Stimulated activated CD8-positive, alpha-beta memory T cell treated with anti-CD3 and anti-CD28 coated beads, Interleukin-7, amount 100 ng/mL, for 48 hours (primary cell): ENCODE results near the gene TMX3.

Experiments used
- DNase-seq, 2 donors: peaks; one replicate each; pipeline ENCODE4 v3.0.0-alpha.2; 2020; ENCODE audit warnings: low read depth in 1 of 2; ENCODE audit errors: extremely low read depth in 1 of 2

The TMX3 gene

GRCh38 chr18:68713796-68714195 is 1.1 kb downstream of the TMX3 start:
- DNase-seq, result no peak

GRCh38 chr18:68713131-68713530 is 1.8 kb downstream of the TMX3 start:
- DNase-seq, result no peak

GRCh38 chr18:68707646-68708045 is 7.3 kb downstream of the TMX3 start:
- DNase-seq, result no peak

- no peak for DNase-seq
These were observed 9.8 kb downstream of the TMX3 start for GRCh38 chr18:68705119-68705518.

GRCh38 chr18:68703326-68703725 is 11.6 kb downstream of the TMX3 start:
- no peak for DNase-seq

GRCh38 chr18:68701353-68701752 is 13.6 kb downstream of the TMX3 start:
- no peak for DNase-seq

- no peak for DNase-seq
These were observed 15.9 kb downstream of the TMX3 start for GRCh38 chr18:68699043-68699442.

GRCh38 chr18:68696937-68697336 is 18.0 kb downstream of the TMX3 start:
- no peak for DNase-seq

- no peak for DNase-seq
These were observed 20.6 kb downstream of the TMX3 start for GRCh38 chr18:68694316-68694715.

GRCh38 chr18:68693091-68693815 is 21.7 kb downstream of the TMX3 start:
- DNase-seq, result no peak

GRCh38 chr18:68679528-68679927 is 35.4 kb downstream of the TMX3 start:
- no peak for DNase-seq

GRCh38 chr18:68676913-68677312 is 38.0 kb downstream of the TMX3 start:
- no peak for DNase-seq

- DNase-seq, result no peak
These were observed 47.8 kb downstream of the TMX3 start for GRCh38 chr18:68667121-68667520.

GRCh38 chr18:68666381-68666780 is 48.5 kb downstream of the TMX3 start:
- DNase-seq, result no peak

GRCh38 chr18:68665628-68666027 is 49.3 kb downstream of the TMX3 start:
- no peak for DNase-seq

GRCh38 chr18:68662754-68663153 is 52.2 kb downstream of the TMX3 start:
- no peak for DNase-seq

GRCh38 chr18:68660354-68661183 is 54.3 kb downstream of the TMX3 start:
- no peak for DNase-seq

- no peak for DNase-seq
These were observed 66.7 kb downstream of the TMX3 start for GRCh38 chr18:68648191-68648590.

GRCh38 chr18:68642003-68642402 is 72.9 kb downstream of the TMX3 start:
- DNase-seq, result no peak

- DNase-seq, result no peak
These were observed 74.0 kb downstream of the TMX3 start for GRCh38 chr18:68640861-68641260.

GRCh38 chr18:68638613-68639012 is 76.3 kb downstream of the TMX3 start:
- DNase-seq, result no peak

GRCh38 chr18:68627812-68628211 is 87.1 kb downstream of the TMX3 start:
- no peak for DNase-seq
